Keratinocyte (primary cell): Measurements from ENCODE around the gene CACUL1.

ENCODE experiments used
- CTCF ChIP-seq, 3 experiments: IDR thresholded peaks in 1 of 3; conservative IDR thresholded peaks in 1 of 3; optimal IDR thresholded peaks in 1 of 3; 2 replicates in 2 of 3; 3 replicates in 1 of 3; pipeline versions ENCODE3 to v1.5.1; 2011; ENCODE audit warnings: low read length in 3 of 3, mild to moderate bottlenecking in 3 of 3, moderate library complexity in 2 of 3, control low read depth in 1 of 3, inconsistent platforms in 1 of 3; ENCODE audit not compliant: insufficient read depth in 2 of 3; ENCODE audit errors: extremely low read depth in 1 of 3
- EZH2 ChIP-seq: IDR thresholded peaks from one replicate; pipeline ENCODE4 v1.6.1; 2012; ENCODE audit warnings: inconsistent platforms, mild to moderate bottlenecking, low read length, moderate library complexity

- TF ChIP-seq CTCF (optimal IDR thresholded peaks at IDR 0.05 in 1 of 3, IDR thresholded peaks at IDR 0.05 in 1 of 3, conservative IDR thresholded peaks at IDR 0.05 in 1 of 3; ENCODE audit: extremely low read depth in 1 of 3, insufficient read depth in 2 of 3, low read length in 3 of 3), result no peak
- TF ChIP-seq EZH2, result no peak
These were observed 116.1 kb downstream of the CACUL1 start for GRCh38 chr10:118638680-118639079.
